Measurements from ENCODE around the gene CTU2. TPM values are rescaled to one million over a fixed set of nuclear protein-coding genes. Genes with fewer than 3 reads are reported as not detected.

CTU2 gene
- total RNA-seq, 1 experiment from 2014 or later, result 39.5 TPM

- H3K4me1 Mint-ChIP-seq (ENCODE audit: low read depth, unreplicated experiment), result no peaks in the 10 kb centered on the region
- BruUV-seq (replicated peaks), result no TSS peak
- H3K4me3 Mint-ChIP-seq (ENCODE audit: low read depth, unreplicated experiment), result no peak overlapping the region
- H3K36me3 Mint-ChIP-seq (ENCODE audit: insufficient read depth, unreplicated experiment), result peaks cover 85% of the 10 kb centered on the region
- TF ChIP-seq CTCF (IDR thresholded peaks at IDR 0.05; ENCODE audit: unreplicated experiment), result no peak
- intact Hi-C loops (cut with micrococcal nuclease; ENCODE audit: unreplicated experiment), result no loop called here
- no peaks in the 10 kb centered on the region for H3K27me3 Mint-ChIP-seq (ENCODE audit: unreplicated experiment)
- H3K9me3 Mint-ChIP-seq (ENCODE audit: low read depth, unreplicated experiment), result no peaks in the 10 kb centered on the region
- CTCF ChIA-PET, result no interaction called here
- H3K27ac Mint-ChIP-seq (ENCODE audit: unreplicated experiment), result no peak overlapping the region
- no peak for DNase-seq
Measured at GRCh38 chr16:88722784-88723506, 16.6 kb downstream of the CTU2 start.

GRCh38 chr16:88723507-88723887 is 17.2 kb downstream of the CTU2 start:
- H3K27me3 Mint-ChIP-seq (ENCODE audit: unreplicated experiment), result no peaks in the 10 kb centered on the region
- TF ChIP-seq CTCF (IDR thresholded peaks at IDR 0.05; ENCODE audit: unreplicated experiment), result no peak
- no peak overlapping the region for H3K4me3 Mint-ChIP-seq (ENCODE audit: low read depth, unreplicated experiment)
- H3K4me1 Mint-ChIP-seq (ENCODE audit: low read depth, unreplicated experiment), result no peaks in the 10 kb centered on the region
- no peak for DNase-seq
- H3K9me3 Mint-ChIP-seq (ENCODE audit: low read depth, unreplicated experiment), result no peaks in the 10 kb centered on the region
- CTCF ChIA-PET, result no interaction called here
- intact Hi-C loops (cut with micrococcal nuclease; ENCODE audit: unreplicated experiment), result no loop called here
- no TSS peak for BruUV-seq (replicated peaks)
- no peak overlapping the region for H3K27ac Mint-ChIP-seq (ENCODE audit: unreplicated experiment)
- H3K36me3 Mint-ChIP-seq (ENCODE audit: insufficient read depth, unreplicated experiment), result peaks cover 81% of the 10 kb centered on the region

DNA sequence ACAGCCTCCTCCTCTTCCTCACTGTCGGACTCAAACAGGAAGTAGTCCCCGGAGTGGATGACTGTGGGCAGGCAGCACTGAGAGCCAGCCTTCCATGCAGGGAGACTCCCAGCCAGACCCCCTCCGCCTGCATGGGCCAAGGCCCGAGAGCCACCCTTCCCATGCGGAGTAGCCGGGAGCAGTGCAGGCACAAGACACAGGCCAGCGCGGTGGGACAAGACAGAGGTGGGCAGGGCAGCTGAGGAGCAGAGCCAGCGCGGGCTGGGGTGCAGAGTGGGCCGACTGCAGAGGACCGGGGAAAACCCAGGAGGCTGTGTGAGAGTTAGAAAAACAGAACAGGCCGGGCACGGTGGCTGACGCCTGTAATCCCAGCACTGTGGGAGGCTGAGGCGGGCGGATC is 17.6 kb downstream of the CTU2 start:
- no peak overlapping the region for H3K27ac Mint-ChIP-seq (ENCODE audit: unreplicated experiment)
- no peaks in the 10 kb centered on the region for H3K27me3 Mint-ChIP-seq (ENCODE audit: unreplicated experiment)
- CTCF ChIA-PET, result no interaction called here
- no peak overlapping the region for H3K4me3 Mint-ChIP-seq (ENCODE audit: low read depth, unreplicated experiment)
- H3K9me3 Mint-ChIP-seq (ENCODE audit: low read depth, unreplicated experiment), result no peaks in the 10 kb centered on the region
- H3K4me1 Mint-ChIP-seq (ENCODE audit: low read depth, unreplicated experiment), result no peaks in the 10 kb centered on the region
- no peak for DNase-seq
- TF ChIP-seq CTCF (IDR thresholded peaks at IDR 0.05; ENCODE audit: unreplicated experiment), result no peak
- intact Hi-C loops (cut with micrococcal nuclease; ENCODE audit: unreplicated experiment), result no loop called here
- no TSS peak for BruUV-seq (replicated peaks)
- H3K36me3 Mint-ChIP-seq (ENCODE audit: insufficient read depth, unreplicated experiment), result peaks cover 79% of the 10 kb centered on the region

DNA sequence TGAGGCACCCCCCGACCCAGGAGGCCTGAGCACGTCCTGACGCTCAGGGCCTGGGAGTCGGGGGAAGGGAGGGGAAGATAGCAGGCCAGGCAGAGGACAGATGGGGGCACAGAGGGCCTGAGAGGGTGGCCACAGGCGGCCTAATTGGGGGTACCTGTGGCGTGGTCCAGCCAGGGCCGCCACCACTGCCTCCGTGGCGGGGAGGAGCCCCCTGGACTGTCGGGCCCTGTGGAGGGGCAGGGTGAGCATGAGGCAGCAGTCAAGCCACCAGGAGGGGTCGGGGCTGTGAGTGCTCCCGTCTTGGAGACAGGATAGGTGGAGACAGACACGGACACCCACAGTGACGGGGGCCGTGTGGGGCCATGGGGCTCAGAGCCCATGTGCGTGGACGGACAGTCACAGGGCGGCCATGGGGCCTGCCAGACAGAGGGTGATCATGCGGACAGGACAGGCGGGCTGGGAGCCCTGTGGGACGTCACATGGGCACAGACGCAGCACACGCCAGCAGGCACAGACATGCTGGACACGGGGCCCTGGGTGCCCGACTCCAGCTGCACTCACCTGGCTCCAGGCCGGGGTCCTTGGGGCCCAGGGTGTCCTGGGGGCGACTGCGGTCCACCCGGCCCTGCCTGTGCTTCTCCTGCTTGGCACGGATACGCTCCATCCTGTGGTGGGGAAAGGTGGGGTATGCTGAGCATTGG is 18.7 kb downstream of the CTU2 start:
- Mint-ChIP-seq H3K9me3 (ENCODE audit: low read depth, unreplicated experiment) (no peaks in the 10 kb centered on the region), H3K36me3 (ENCODE audit: insufficient read depth, unreplicated experiment) (peaks cover 73% of the 10 kb centered on the region), H3K27me3 (ENCODE audit: unreplicated experiment) (no peaks in the 10 kb centered on the region), H3K4me1 (ENCODE audit: low read depth, unreplicated experiment) (no peaks in the 10 kb centered on the region), H3K4me3 (ENCODE audit: low read depth, unreplicated experiment) (no peak overlapping the region), H3K27ac (ENCODE audit: unreplicated experiment) (no peak overlapping the region)
- CTCF ChIA-PET, result no interaction called here
- BruUV-seq (replicated peaks), result no TSS peak
- no peak for TF ChIP-seq CTCF (IDR thresholded peaks at IDR 0.05; ENCODE audit: unreplicated experiment)
- DNase-seq, result no peak
- intact Hi-C loops (cut with micrococcal nuclease; ENCODE audit: unreplicated experiment), result no loop called here
